Measurements from ENCODE around the gene FILIP1L.

Gene FILIP1L

DNA sequence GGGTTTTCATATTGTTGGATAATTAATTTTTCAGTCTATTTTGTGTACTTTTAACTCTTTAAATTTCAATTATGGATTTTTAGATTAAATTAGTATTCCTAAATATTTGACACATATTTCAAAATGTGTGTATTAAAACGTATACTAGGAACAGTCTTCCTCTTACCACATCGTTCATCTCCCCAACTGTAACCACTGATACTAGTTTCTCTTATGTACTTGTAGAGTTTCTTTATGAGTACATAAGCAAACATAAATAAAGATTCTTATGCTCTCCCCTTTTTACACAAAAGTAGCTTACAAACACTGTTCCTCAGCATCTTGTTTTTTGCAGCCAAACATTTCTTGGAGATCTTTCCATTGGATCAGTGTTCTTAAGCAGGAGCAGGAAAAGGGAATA, 250.7 kb downstream of the FILIP1L start:
- Mint-ChIP-seq H3K4me1 (peaks cover 20% of the 10 kb centered on the region), H3K9me3 (no peaks in the 10 kb centered on the region), H3K27me3 (no peaks in the 10 kb centered on the region), H3K4me3 (no peak overlapping the region), H3K27ac (ENCODE audit: low read depth) (no peak overlapping the region), H3K36me3 (ENCODE audit: insufficient read depth) (no peaks in the 10 kb centered on the region)
- ATAC-seq (replicated peaks; ENCODE audit: extremely low read depth, poor library complexity, severe bottlenecking): no peak
- no peak for DNase-seq (ENCODE audit: low spot score in 2 of 2)

DNA sequence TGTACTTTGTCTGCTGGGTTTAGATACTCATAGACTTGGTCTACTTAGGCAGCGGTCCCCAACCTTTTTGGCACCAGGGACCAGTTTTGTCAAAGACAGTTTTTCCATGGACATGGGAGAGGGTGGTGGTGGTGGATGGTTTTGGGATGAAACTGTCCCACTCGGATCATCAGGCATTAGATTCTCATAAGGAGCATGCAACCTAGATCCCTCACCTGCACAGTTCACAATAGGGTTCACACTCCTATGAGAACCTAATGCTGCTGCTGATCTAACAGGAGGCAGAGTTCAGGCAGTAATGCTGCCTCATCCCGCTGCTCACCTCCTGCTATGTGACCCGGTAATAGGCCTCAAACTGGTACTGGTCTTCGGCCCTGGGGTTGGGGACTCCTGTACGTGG, 251.3 kb downstream of the FILIP1L start:
- no peaks in the 10 kb centered on the region for H3K36me3 Mint-ChIP-seq (ENCODE audit: insufficient read depth)
- H3K27ac Mint-ChIP-seq (ENCODE audit: low read depth): no peak overlapping the region
- no peak overlapping the region for H3K4me3 Mint-ChIP-seq
- peaks cover 20% of the 10 kb centered on the region for H3K4me1 Mint-ChIP-seq
- ATAC-seq (replicated peaks; ENCODE audit: extremely low read depth, poor library complexity, severe bottlenecking) (no peak), DNase-seq (ENCODE audit: low spot score in 2 of 2) (no peak)
- no peaks in the 10 kb centered on the region for H3K9me3 Mint-ChIP-seq
- no peaks in the 10 kb centered on the region for H3K27me3 Mint-ChIP-seq

DNA sequence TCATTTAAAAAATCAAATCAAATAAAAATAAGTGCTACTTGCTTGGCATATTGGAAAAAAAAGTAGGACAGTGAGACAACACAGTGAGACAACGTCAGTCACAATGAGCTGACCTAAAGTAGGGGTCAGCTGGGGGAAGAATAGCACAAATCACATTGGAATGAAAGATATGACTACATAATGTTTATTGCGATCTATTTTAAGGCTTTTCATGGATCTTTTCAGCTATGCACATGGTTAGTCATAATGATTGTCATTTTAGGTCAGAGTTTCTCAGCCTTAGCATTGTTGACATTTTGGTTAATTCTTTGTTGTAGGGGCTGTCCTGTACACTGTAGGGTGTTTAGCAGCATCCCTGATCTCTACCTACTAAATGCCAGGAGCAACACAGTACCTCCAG, 252.1 kb downstream of the FILIP1L start:
- Mint-ChIP-seq H3K27me3 (no peaks in the 10 kb centered on the region), H3K27ac (ENCODE audit: low read depth) (no peak overlapping the region), H3K36me3 (ENCODE audit: insufficient read depth) (no peaks in the 10 kb centered on the region), H3K4me1 (peaks cover 20% of the 10 kb centered on the region), H3K4me3 (no peak overlapping the region), H3K9me3 (no peaks in the 10 kb centered on the region)
- ATAC-seq (replicated peaks; ENCODE audit: extremely low read depth, poor library complexity, severe bottlenecking) (no peak), DNase-seq (ENCODE audit: low spot score in 2 of 2) (no peak)

DNA sequence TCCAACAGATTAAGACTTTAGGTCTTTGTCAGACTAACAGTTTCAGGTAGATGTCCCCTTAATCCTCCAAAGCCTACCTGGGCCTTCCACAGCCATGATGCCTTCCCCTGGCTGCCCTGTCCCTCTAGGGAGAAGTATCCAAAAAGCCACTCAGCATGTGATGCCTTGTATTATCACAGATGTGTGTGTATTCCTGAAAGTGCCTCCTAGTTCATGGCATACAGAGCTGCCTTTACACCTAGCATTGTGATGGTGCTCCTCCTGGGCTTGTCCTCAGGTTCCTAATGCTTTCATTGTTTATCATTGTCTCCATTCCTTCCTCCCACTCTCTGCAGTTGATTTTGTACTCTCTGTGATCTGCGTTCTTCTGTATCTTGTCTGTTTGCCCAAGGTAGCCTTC, 253.1 kb downstream of the FILIP1L start:
- H3K9me3 Mint-ChIP-seq: no peaks in the 10 kb centered on the region
- no peak for DNase-seq (ENCODE audit: low spot score in 2 of 2)
- no peak for ATAC-seq (replicated peaks; ENCODE audit: extremely low read depth, poor library complexity, severe bottlenecking)
- H3K27me3 Mint-ChIP-seq: no peaks in the 10 kb centered on the region
- H3K36me3 Mint-ChIP-seq (ENCODE audit: insufficient read depth): no peaks in the 10 kb centered on the region
- no peak overlapping the region for H3K27ac Mint-ChIP-seq (ENCODE audit: low read depth)
- H3K4me3 Mint-ChIP-seq: no peak overlapping the region
- H3K4me1 Mint-ChIP-seq: peaks cover 11% of the 10 kb centered on the region

DNA sequence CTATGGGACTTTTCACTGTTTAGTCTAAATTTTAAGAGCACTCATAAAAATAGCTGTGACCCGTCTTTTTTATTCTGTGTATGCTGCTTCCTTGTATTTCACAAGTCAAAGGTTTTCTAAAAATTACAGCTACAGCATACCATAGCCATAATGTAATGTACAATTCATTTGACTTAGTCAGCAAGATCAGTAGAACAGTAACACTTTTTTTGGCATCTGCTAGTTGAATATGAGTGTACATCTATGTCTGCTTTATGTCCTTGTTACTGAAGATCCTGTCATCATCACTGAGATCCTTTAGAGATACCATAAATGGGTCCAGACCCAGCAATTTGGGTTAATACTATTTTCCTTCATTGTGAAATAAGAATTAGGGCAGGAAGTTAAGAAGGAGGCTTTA, 254.5 kb downstream of the FILIP1L start:
- Mint-ChIP-seq H3K27me3 (no peaks in the 10 kb centered on the region), H3K4me1 (peaks cover 5% of the 10 kb centered on the region), H3K27ac (ENCODE audit: low read depth) (no peak overlapping the region), H3K36me3 (ENCODE audit: insufficient read depth) (no peaks in the 10 kb centered on the region), H3K9me3 (no peaks in the 10 kb centered on the region), H3K4me3 (no peak overlapping the region)
- DNase-seq (ENCODE audit: low spot score in 2 of 2) (no peak), ATAC-seq (replicated peaks; ENCODE audit: extremely low read depth, poor library complexity, severe bottlenecking) (no peak)

DNA sequence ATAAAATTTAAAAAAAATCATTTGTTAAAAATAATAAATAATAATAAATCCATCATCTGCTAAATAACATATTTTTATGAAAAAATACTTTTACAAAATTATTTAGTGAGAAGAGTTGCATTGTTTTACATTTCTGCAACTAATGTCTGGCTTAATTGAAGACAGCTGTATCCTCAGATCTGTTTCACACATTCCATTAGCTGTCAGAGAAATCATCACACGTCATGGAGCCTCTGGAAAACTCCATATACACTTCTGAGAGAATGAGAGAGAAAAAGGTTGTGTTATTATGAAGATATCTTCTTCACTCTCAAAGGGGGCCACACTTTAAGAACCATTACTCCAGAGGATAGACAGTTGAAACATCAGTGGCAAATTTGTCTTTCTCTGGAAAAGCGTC, 255.8 kb downstream of the FILIP1L start:
- Mint-ChIP-seq H3K4me1 (no peaks in the 10 kb centered on the region), H3K36me3 (ENCODE audit: insufficient read depth) (no peaks in the 10 kb centered on the region), H3K4me3 (no peak overlapping the region), H3K27me3 (no peaks in the 10 kb centered on the region), H3K27ac (ENCODE audit: low read depth) (no peak overlapping the region), H3K9me3 (no peaks in the 10 kb centered on the region)
- no peak for ATAC-seq (replicated peaks; ENCODE audit: extremely low read depth, poor library complexity, severe bottlenecking)
- no peak for DNase-seq (ENCODE audit: low spot score in 2 of 2)

DNA sequence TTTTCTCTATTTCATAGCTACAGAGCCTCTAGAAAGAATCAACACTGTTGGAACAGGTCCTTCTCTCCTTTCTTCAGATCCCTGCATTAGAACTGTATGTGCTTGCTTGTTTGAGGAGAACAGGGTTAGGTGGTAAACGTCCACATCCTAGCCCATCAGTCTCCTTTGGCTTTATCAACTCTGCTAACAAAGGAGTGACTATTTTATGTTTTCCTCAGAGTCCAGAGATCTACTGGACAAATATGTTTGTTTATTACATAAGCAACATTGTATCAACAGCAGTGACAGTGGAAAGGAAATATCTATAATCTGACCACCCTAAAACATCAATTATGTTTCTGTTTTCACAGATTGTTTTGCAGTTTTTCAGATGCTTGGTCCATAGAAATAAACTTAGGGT, 257.0 kb downstream of the FILIP1L start:
- Mint-ChIP-seq H3K27ac (ENCODE audit: low read depth) (no peak overlapping the region), H3K4me1 (no peaks in the 10 kb centered on the region), H3K9me3 (no peaks in the 10 kb centered on the region), H3K4me3 (no peak overlapping the region), H3K27me3 (no peaks in the 10 kb centered on the region), H3K36me3 (ENCODE audit: insufficient read depth) (no peaks in the 10 kb centered on the region)
- DNase-seq (ENCODE audit: low spot score in 2 of 2): no peak
- ATAC-seq (replicated peaks; ENCODE audit: extremely low read depth, poor library complexity, severe bottlenecking): no peak

DNA sequence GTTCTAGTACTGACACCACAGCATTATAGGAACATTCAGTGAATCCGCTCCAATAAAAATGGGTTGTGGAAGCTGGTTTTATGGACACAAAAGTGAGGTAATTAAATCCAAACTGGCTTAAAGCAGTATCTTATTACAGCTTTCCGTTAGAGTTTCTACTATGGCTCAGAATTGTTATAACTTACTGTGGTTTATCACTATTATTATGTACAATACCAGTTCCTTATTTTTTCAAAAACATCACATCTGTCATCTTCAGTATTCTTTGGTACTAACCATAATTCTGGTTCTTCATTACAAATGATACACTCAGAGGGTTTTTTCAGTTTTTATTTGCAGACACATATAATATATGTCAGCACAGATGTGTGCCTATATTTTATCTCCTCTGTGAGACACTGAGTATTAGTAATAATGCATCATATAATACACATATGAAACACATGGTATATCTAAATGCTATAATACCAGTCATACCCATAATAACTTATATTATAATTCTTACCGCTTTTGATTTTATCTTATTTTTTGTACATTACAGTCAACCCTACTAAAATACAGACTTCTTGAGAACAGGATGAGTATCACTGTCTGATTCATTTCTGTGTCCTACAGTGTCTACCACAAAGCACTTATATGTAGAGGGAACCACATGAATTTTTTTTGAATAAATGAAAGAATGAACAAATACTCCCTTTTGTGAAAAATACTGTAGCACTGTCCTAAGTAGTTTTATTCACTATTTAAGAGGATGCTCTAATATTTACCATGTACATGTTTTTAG, 257.7 kb downstream of the FILIP1L start:
- no peak for DNase-seq (ENCODE audit: low spot score in 2 of 2)
- ATAC-seq (replicated peaks; ENCODE audit: extremely low read depth, poor library complexity, severe bottlenecking): no peak
- Mint-ChIP-seq H3K27ac (ENCODE audit: low read depth) (no peak overlapping the region), H3K4me3 (no peak overlapping the region), H3K9me3 (no peaks in the 10 kb centered on the region), H3K4me1 (no peaks in the 10 kb centered on the region), H3K27me3 (no peaks in the 10 kb centered on the region), H3K36me3 (ENCODE audit: insufficient read depth) (no peaks in the 10 kb centered on the region)

DNA sequence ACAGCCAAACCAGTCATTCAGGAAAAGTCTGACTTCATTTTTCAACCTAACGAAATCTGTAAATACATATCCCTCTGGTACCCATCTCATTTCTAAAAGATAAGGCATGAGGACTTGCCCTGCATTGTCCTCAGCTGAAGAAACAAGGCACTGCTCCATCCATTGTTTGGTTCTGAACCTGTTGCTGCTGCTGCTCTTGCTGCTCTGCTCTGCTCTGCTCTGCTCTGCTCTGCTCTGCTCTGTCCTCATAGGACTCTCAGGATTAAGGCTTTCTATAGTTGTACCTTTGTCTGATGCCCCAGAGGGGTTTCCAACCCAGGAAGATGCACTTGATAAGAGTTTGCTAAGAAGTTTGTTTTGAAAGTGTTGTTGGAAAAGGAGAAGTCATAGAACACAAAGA, 258.4 kb downstream of the FILIP1L start:
- Mint-ChIP-seq H3K27ac (ENCODE audit: low read depth) (no peak overlapping the region), H3K4me1 (no peaks in the 10 kb centered on the region), H3K9me3 (no peaks in the 10 kb centered on the region), H3K27me3 (no peaks in the 10 kb centered on the region), H3K36me3 (ENCODE audit: insufficient read depth) (no peaks in the 10 kb centered on the region), H3K4me3 (no peak overlapping the region)
- ATAC-seq (replicated peaks; ENCODE audit: extremely low read depth, poor library complexity, severe bottlenecking) (no peak), DNase-seq (ENCODE audit: low spot score in 2 of 2) (no peak)

DNA sequence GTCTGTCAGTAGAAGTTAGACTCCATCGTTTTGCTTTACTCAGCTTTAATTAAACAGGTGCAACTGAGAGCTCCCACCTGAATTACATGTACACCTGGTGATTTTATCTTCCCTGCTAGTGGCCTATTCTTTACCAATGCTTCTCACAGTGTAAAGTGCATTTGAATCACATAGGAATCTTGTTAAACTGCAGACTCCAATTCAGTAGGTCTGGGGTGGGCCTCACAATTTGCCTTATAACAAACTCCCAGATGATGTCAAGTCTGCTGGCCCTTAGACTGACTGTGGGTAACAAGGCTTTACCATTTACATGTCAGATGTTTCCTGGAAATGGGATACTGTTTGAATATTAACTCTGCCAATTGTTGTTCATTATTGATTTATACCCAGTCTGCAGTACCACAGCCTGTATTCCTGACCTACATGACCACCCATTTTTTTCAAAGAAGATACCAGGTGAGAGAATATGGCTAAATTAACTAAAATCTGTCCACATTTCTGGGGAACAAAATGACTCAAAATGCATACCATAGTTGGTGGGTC, 259.5 kb downstream of the FILIP1L start:
- H3K27me3 Mint-ChIP-seq: no peaks in the 10 kb centered on the region
- ATAC-seq (replicated peaks; ENCODE audit: extremely low read depth, poor library complexity, severe bottlenecking) (no peak), DNase-seq (ENCODE audit: low spot score in 2 of 2) (no peak)
- H3K27ac Mint-ChIP-seq (ENCODE audit: low read depth): no peak overlapping the region
- no peak overlapping the region for H3K4me3 Mint-ChIP-seq
- no peaks in the 10 kb centered on the region for H3K4me1 Mint-ChIP-seq
- no peaks in the 10 kb centered on the region for H3K36me3 Mint-ChIP-seq (ENCODE audit: insufficient read depth)
- no peaks in the 10 kb centered on the region for H3K9me3 Mint-ChIP-seq

DNA sequence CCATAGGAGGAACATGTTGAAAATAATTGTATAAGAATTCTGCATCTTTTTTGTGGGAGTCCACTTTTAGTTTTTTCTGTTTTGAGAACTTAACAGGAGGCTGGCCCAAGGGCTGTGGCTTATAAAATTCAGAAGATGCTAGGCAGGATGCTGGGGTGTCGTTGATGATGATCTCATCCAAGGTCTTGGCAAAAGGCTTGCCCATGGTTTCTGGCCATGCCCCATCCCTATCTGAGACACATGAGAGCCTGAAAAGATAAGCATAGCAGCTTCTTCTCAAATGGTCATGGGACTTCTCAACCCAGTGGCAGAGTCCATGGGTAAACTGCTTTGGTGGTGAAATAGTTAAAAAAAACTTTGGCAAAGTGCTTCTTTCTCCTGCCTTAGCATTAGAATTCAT, 261.4 kb downstream of the FILIP1L start:
- Mint-ChIP-seq H3K4me3 (no peak overlapping the region), H3K27me3 (no peaks in the 10 kb centered on the region), H3K9me3 (no peaks in the 10 kb centered on the region), H3K36me3 (ENCODE audit: insufficient read depth) (no peaks in the 10 kb centered on the region), H3K27ac (ENCODE audit: low read depth) (no peak overlapping the region), H3K4me1 (no peaks in the 10 kb centered on the region)
- DNase-seq (ENCODE audit: low spot score in 2 of 2): no peak
- ATAC-seq (replicated peaks; ENCODE audit: extremely low read depth, poor library complexity, severe bottlenecking): no peak

DNA sequence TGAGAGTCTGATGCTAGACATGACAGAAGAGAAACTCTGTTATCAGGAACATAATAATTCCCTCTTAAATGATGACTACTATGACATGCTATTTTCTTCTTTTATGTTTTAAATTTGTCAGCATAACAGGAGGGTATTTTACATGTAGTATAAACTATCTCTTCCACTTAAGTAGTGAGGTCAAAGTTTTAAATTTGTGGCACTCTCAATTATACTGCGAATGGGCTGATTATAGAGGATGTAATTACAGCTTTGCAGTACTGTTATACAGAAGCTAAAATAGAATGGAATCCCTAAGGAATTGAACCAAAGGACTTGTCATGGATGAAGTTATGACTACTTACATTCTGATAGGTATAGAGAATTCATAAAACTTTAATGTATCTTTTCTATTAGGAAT, 262.3 kb downstream of the FILIP1L start:
- no peak overlapping the region for H3K4me3 Mint-ChIP-seq
- no peaks in the 10 kb centered on the region for H3K9me3 Mint-ChIP-seq
- ATAC-seq (replicated peaks; ENCODE audit: extremely low read depth, poor library complexity, severe bottlenecking) (no peak), DNase-seq (ENCODE audit: low spot score in 2 of 2) (no peak)
- no peaks in the 10 kb centered on the region for H3K4me1 Mint-ChIP-seq
- H3K27ac Mint-ChIP-seq (ENCODE audit: low read depth): no peak overlapping the region
- no peaks in the 10 kb centered on the region for H3K27me3 Mint-ChIP-seq
- no peaks in the 10 kb centered on the region for H3K36me3 Mint-ChIP-seq (ENCODE audit: insufficient read depth)

DNA sequence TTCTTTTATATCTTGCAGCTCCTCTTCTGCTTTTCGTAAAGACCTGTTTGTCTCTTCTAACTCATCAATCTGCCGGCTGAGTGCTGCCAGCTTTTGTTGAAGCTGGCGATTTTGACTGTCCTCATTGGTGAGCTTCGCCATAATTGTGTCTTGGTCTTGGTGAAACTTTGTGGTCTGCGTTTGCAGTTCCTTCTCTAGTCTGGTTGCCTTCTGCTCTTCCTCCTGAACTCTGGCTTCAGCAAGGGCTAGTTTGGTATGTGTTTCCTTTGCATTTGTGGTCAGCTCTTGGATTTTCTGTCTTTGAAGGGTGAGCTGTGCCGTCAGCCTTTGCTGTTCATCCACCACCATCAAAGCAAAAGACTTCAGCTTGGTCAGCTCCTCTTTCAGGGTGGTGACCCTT, 263.7 kb downstream of the FILIP1L start:
- H3K27me3 Mint-ChIP-seq: no peaks in the 10 kb centered on the region
- no peaks in the 10 kb centered on the region for H3K9me3 Mint-ChIP-seq
- H3K4me3 Mint-ChIP-seq: no peak overlapping the region
- no peaks in the 10 kb centered on the region for H3K36me3 Mint-ChIP-seq (ENCODE audit: insufficient read depth)
- ATAC-seq (replicated peaks; ENCODE audit: extremely low read depth, poor library complexity, severe bottlenecking) (no peak), DNase-seq (ENCODE audit: low spot score in 2 of 2) (no peak)
- H3K27ac Mint-ChIP-seq (ENCODE audit: low read depth): no peak overlapping the region
- H3K4me1 Mint-ChIP-seq: no peaks in the 10 kb centered on the region
